HEK293T (cell line): ENCODE results near the gene TECPR1.

Source experiments
- CTCF ChIA-PET: fragments of 350-600 bp; formaldehyde crosslinking; extraction: SDS; loops from one replicate; lab custom pipeline; 2021; ENCODE audit warnings: antibody characterized with exemption, inconsistent platforms; lab: Yijun Ruan, JAX
- POLR2A ChIA-PET: fragments of 350-600 bp; formaldehyde crosslinking; extraction: SDS; loops from one replicate; lab custom pipeline; 2020; ENCODE audit warnings: antibody characterized with exemption, inconsistent platforms; lab: Yijun Ruan, JAX
- DNase-seq: peaks from one replicate; pipeline ENCODE4 v3.0.0; 2012; ENCODE audit warnings: mixed read lengths; ENCODE audit errors: extremely low spot score
- ARNT ChIP-seq: fragments of 450-650 bp; IDR thresholded peaks from 2 replicates; pipeline ENCODE4 v1.6.1; 2017; ENCODE audit warnings: mild to moderate bottlenecking
- BHLHE40 ChIP-seq: fragments of 450-650 bp; IDR thresholded peaks from 2 replicates; pipeline ENCODE4 v1.6.1; 2016; ENCODE audit warnings: mild to moderate bottlenecking, moderate library complexity, borderline replicate concordance
- CTBP1 ChIP-seq: fragments of 450-650 bp; IDR thresholded peaks from 2 replicates; pipeline ENCODE4 v1.6.1; 2016; ENCODE audit warnings: borderline replicate concordance
- ELF4 ChIP-seq: fragments of 450-650 bp; IDR thresholded peaks from 2 replicates; pipeline ENCODE4 v1.6.1; 2017; ENCODE audit warnings: antibody characterized with exemption
- FOXA1 ChIP-seq: fragments of 450-650 bp; IDR thresholded peaks from 2 replicates; pipeline ENCODE4 v1.6.1; 2016; ENCODE audit warnings: mild to moderate bottlenecking
- FOXK2 ChIP-seq: fragments of 450-650 bp; IDR thresholded peaks from 2 replicates; pipeline ENCODE4 v1.6.1; 2016; ENCODE audit warnings: mild to moderate bottlenecking
- FOXM1 ChIP-seq: fragments of 450-650 bp; IDR thresholded peaks from 2 replicates; pipeline ENCODE4 v1.6.1; 2017; ENCODE audit warnings: mild to moderate bottlenecking, borderline replicate concordance
- HDGF ChIP-seq: fragments of 450-650 bp; IDR thresholded peaks from 2 replicates; pipeline ENCODE4 v1.6.1; 2017; ENCODE audit warnings: antibody characterized with exemption, borderline replicate concordance
- L3MBTL2 ChIP-seq: fragments of 450-650 bp; conservative IDR thresholded peaks from 2 replicates; pipeline ENCODE4 v1.6.1; 2016; ENCODE audit warnings: mild to moderate bottlenecking
- LEF1 ChIP-seq: fragments of 450-650 bp; IDR thresholded peaks from 2 replicates; pipeline ENCODE4 v1.6.1; 2017; ENCODE audit warnings: mild to moderate bottlenecking, borderline replicate concordance
- NFRKB ChIP-seq: fragments of 450-650 bp; IDR thresholded peaks from 2 replicates; pipeline ENCODE4 v1.6.1; 2016; ENCODE audit warnings: mild to moderate bottlenecking, moderate library complexity
- SP1 ChIP-seq: fragments of 450-650 bp; IDR thresholded peaks from 2 replicates; pipeline ENCODE4 v1.6.1; 2017
- SUZ12 ChIP-seq: fragments of 450-650 bp; IDR thresholded peaks from 2 replicates; pipeline ENCODE4 v1.6.1; 2016; ENCODE audit warnings: mild to moderate bottlenecking
- TARDBP ChIP-seq: fragments of 450-650 bp; IDR thresholded peaks from 2 replicates; pipeline ENCODE4 v1.6.1; 2016
- ZNF384 ChIP-seq: fragments of 450-650 bp; IDR thresholded peaks from 2 replicates; pipeline ENCODE4 v1.6.1; 2016
- TF ChIP-seq, protein P1 (sequence below): fragments of 450-650 bp; IDR thresholded peaks from 2 replicates; pipeline ENCODE4 v1.6.1; 2016

The TECPR1 gene

DNA sequence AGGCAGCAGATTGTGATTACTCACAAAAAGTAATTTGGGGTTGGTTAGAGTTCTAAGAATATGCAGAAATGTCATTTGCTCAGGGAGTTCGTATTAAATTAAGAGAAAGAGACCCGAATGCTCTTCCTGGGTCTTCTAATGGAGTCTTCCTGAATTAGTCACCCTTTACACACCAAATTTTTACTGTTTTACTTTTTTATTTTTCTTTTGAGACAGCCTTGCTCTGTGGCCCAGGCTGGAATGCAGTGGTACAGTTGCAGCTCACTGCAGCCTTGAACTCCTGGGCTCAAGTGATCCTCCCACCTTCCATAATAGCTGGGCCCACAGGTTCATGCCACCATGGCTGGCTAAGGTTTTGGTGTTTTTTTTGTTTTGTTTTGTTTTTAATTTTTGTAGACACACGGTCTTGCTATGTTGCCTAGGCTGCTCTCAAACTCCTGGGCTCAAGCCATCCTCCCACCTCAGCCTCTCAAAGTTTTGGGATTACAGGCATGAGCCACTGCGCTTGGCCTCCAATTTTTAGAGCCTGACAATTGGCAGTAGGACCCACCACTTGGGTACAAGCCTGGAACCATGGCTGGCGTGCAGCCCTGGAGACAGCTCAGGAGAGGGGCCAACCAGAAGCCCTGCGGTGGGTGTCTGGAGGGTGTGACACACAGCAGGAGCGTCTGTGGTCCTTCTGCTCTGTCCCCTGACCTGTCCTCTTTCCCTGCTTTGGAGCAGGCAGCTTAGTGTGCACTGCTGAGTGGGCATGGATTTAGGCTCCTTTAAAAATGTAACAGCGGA lies 57.2 kb downstream of the TECPR1 start:
- TF ChIP-seq SP1, result no peak
- no peak for TF ChIP-seq FOXK2
- no peak for TF ChIP-seq TARDBP
- no peak for TF ChIP-seq HDGF
- no peak for TF ChIP-seq ZNF384
- no peak for TF ChIP-seq FOXM1
- TF ChIP-seq, protein P1, sequence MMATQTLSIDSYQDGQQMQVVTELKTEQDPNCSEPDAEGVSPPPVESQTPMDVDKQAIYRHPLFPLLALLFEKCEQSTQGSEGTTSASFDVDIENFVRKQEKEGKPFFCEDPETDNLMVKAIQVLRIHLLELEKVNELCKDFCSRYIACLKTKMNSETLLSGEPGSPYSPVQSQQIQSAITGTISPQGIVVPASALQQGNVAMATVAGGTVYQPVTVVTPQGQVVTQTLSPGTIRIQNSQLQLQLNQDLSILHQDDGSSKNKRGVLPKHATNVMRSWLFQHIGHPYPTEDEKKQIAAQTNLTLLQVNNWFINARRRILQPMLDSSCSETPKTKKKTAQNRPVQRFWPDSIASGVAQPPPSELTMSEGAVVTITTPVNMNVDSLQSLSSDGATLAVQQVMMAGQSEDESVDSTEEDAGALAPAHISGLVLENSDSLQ, result no peak
- no peak for TF ChIP-seq FOXA1
- TF ChIP-seq NFRKB, result no peak
- TF ChIP-seq CTBP1, result no peak
- TF ChIP-seq L3MBTL2, result no peak
- no peak for TF ChIP-seq LEF1
- no peak for TF ChIP-seq BHLHE40
- TF ChIP-seq SUZ12, result no peak
- no peak for TF ChIP-seq ELF4
- no peak for TF ChIP-seq ARNT
- ChIA-PET POLR2A (interaction anchor here (0.6 kb wide), 1 partner anchor 567 kb away, joined by 3 read pairs; no protein-coding TSS in a partner anchor), CTCF (interaction anchor here (1.1 kb wide), 1 partner anchor 174 kb away, joined by 3 read pairs; no protein-coding TSS in a partner anchor)
- DNase-seq, result no peak

- TF ChIP-seq SUZ12, result no peak
- no peak for TF ChIP-seq L3MBTL2
- no peak for TF ChIP-seq ARNT
- TF ChIP-seq FOXM1, result no peak
- TF ChIP-seq, protein P1, result no peak
- no peak for TF ChIP-seq NFRKB
- no peak for TF ChIP-seq FOXK2
- no peak for TF ChIP-seq TARDBP
- TF ChIP-seq ELF4, result no peak
- TF ChIP-seq LEF1, result no peak
- TF ChIP-seq ZNF384, result no peak
- TF ChIP-seq FOXA1, result no peak
- no peak for TF ChIP-seq BHLHE40
- TF ChIP-seq HDGF, result no peak
- TF ChIP-seq SP1, result no peak
- TF ChIP-seq CTBP1, result no peak
- POLR2A ChIA-PET, result no interaction called here
- CTCF ChIA-PET, result no interaction called here
- no peak for DNase-seq
Measured at GRCh38 chr7:98194186-98194585, 57.8 kb downstream of the TECPR1 start.

- POLR2A ChIA-PET, result no interaction called here
- TF ChIP-seq FOXK2, result no peak
- no peak for TF ChIP-seq HDGF
- no peak for TF ChIP-seq NFRKB
- DNase-seq, result no peak
- CTCF ChIA-PET, result no interaction called here
Measured at GRCh38 chr7:98193474-98194180, 58.4 kb downstream of the TECPR1 start.

DNA sequence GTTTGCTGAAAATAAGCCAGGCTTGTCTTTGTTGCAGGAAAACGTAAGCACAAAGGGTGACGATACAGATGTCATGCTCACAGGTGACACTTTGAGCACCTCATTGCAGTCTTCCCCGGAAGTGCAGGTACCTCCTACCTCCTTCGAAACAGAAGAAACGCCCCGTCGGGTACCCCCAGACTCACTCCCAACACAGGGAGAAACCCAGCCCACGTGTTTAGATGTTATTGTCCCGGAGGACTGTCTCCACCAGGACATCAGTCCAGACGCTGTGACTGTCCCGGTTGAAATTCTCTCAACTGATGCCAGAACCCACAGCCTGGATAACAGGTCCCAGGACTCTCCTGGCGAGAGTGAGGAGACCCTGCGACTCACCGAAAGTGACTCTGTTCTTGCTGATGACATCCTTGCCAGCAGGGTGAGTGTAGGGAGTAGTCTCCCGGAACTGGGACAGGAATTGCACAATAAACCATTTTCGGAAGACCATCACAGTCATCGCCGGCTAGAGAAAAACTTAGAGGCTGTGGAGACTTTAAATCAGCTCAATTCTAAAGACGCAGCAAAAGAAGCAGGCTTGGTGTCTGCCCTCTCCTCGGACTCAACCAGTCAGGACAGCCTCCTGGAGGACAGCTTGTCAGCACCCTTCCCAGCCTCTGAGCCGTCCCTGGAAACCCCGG lies 59.1 kb downstream of the TECPR1 start:
- no peak for TF ChIP-seq LEF1
- TF ChIP-seq SUZ12, result no peak
- no peak for TF ChIP-seq TARDBP
- no peak for TF ChIP-seq SP1
- TF ChIP-seq HDGF, result no peak
- no peak for TF ChIP-seq FOXA1
- TF ChIP-seq NFRKB, result no peak
- no peak for TF ChIP-seq BHLHE40
- no peak for TF ChIP-seq FOXM1
- TF ChIP-seq ARNT, result no peak
- TF ChIP-seq L3MBTL2, result no peak
- TF ChIP-seq, protein P1, result no peak
- no peak for TF ChIP-seq CTBP1
- TF ChIP-seq FOXK2, result no peak
- TF ChIP-seq ELF4, result no peak
- no peak for TF ChIP-seq ZNF384
- no peak for DNase-seq
- ChIA-PET POLR2A (no interaction called here), CTCF (no interaction called here)

DNA sequence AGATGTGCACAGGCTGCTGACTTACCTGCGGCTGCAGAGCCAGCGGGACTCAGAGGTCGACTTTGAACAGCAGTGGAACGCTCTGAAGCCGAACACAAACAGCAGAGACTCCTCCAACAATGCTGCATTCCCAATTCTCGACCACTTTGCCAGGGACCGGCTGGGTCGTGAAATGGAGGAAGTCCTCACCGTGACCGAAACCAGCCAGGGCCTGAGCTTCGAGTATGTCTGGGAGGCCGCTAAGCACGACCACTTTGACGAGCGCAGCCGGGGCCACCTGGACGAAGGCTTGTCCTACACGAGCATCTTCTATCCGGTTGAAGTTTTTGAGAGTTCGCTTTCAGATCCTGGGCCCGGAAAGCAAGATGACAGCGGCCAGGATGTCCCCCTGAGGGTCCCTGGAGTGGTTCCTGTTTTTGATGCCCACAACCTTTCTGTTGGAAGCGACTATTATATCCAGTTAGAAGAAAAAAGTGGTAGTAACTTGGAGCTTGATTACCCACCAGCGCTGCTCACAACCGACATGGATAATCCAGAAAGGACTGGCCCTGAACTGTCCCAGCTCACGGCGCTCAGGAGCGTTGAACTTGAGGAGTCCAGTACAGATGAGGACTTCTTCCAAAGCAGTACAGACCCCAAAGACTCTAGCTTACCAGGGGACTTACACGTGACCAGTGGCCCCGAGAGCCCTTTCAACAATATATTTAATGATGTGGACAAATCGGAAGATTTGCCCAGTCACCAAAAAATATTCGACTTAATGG lies 60.2 kb downstream of the TECPR1 start:
- ChIA-PET CTCF (interaction anchor here (0.5 kb wide), 1 partner anchor 21 kb away, joined by 4 read pairs; no protein-coding TSS in a partner anchor), POLR2A (no interaction called here)
- no peak for DNase-seq
- TF ChIP-seq FOXA1 (no peak), NFRKB (no peak), LEF1 (no peak), SP1 (no peak), L3MBTL2 (no peak)
